Vagina (tissue), 2 donors: ENCODE data around the gene HCN3.

Experiments
- POLR2A ChIP-seq, 2 donors: fragments of 450-650 bp; IDR thresholded peaks; one replicate each; pipeline ENCODE4 v1.6.1; 2017; ENCODE audit warnings: antibody characterized with exemption in 2 of 2, mild to moderate bottlenecking in 2 of 2, moderate library complexity in 2 of 2
- TF ChIP-seq, protein P1 (sequence below), 3 experiments: fragments of 450-650 bp in 2 of 3; fragments of 200-600 bp in 1 of 3; sonication (generic) in 1 of 3; IDR thresholded peaks; one replicate each; pipeline ENCODE4 v1.5.1; 2017 to 2019; ENCODE audit warnings: antibody characterized with exemption in 3 of 3, mild to moderate bottlenecking in 2 of 3, moderate library complexity in 2 of 3

DNA sequence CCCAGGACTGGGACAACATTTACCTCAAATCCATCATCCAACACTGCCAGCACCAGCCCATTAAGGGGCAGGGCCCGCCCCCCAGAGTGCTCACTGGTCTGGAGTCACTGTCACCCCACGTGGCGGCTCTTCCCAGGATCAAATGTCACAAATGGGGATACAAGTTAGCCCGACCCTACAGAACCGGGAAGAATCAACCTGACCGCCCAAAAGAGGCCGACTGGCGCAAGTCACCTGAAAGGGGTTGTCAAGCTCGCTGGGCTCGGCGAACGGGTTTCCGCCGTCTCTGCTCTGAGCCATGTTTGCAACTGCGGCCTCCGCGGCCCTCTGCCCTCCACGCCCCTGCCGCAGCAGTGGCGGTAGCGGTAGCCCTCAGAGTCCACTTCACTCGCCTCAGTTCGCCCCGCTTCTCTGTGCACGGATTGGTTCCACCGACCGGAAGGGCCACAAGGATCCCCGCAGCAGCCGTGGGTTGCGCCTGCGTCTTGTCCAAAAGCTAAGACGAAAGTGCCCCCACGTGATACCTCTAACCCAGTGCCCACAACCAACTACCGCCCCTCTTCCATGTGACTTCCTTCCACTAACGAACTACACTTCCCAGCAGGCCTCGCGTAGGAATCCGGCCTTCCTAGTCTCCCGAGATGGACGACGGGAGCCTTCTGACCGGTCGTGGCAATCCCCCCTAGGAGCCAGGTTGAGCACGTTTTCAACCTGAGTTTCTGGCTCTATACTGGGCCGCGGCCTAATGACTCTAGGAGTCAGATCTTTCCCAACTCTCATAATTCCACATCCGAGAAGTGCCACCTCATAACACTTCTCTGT lies 15.2 kb upstream of the HCN3 start, which contains the start of gene SCAMP3:
- TF ChIP-seq, protein P1, sequence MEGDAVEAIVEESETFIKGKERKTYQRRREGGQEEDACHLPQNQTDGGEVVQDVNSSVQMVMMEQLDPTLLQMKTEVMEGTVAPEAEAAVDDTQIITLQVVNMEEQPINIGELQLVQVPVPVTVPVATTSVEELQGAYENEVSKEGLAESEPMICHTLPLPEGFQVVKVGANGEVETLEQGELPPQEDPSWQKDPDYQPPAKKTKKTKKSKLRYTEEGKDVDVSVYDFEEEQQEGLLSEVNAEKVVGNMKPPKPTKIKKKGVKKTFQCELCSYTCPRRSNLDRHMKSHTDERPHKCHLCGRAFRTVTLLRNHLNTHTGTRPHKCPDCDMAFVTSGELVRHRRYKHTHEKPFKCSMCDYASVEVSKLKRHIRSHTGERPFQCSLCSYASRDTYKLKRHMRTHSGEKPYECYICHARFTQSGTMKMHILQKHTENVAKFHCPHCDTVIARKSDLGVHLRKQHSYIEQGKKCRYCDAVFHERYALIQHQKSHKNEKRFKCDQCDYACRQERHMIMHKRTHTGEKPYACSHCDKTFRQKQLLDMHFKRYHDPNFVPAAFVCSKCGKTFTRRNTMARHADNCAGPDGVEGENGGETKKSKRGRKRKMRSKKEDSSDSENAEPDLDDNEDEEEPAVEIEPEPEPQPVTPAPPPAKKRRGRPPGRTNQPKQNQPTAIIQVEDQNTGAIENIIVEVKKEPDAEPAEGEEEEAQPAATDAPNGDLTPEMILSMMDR (IDR thresholded peaks at IDR 0.05) = no peak
- TF ChIP-seq POLR2A (IDR thresholded peaks at IDR 0.05) = peak in 1 of 2 donors; percentile 11
